ENCODE data around the gene PPP1R12B.

The PPP1R12B gene

GRCh38 chr1:202639500-202639899 lies 291.0 kb downstream of the PPP1R12B start:
- DNase-seq, result no peak

- DNase-seq, result no peak
Measured at GRCh38 chr1:202642212-202642611, 293.7 kb downstream of the PPP1R12B start.
